HepG2 (cell line): ENCODE results near the gene PCDHGB7. TPM values are rescaled to one million over a fixed set of nuclear protein-coding genes. Genes with fewer than 3 reads are reported as not detected.
"Not testable (repeated sequence)": the region's sequence is repeated elsewhere in the genome, so short reads cannot be mapped to it uniquely, and the experiment has no call there.

Experiments
- ATAC-seq: fragments of 200-7000 bp; cut with Tn5 transposase; 3 replicates; pipeline ENCODE4 v1.9.1; 2020; ENCODE audit warnings: mild to moderate bottlenecking, moderate library complexity
- BruUV-seq: library from RNA; stranded (reverse); fragments of 400-500 nt; replicated peaks from 2 replicates; lab custom pipeline; 2021; lab: Mats Ljungman, UMichigan
- CTCF ChIA-PET: fragments of 300-600 bp; formaldehyde crosslinking; extraction: SDS; loops from one replicate; lab custom pipeline; 2021; ENCODE audit warnings: low total read pairs, inconsistent platforms, low intra/inter-chr PET ratio; lab: Yijun Ruan, JAX
- POLR2A ChIA-PET: fragments of 350-600 bp; sonication (Branson Sonifier 250); formaldehyde crosslinking; loops from one replicate; lab custom pipeline; 2020; ENCODE audit warnings: antibody characterized with exemption, inconsistent platforms; lab: Yijun Ruan, JAX
- DNase-seq: peaks from one replicate; pipeline ENCODE4 v3.0.0-alpha.2; 2015; ENCODE audit warnings: low spot score
- FAIRE-seq: peaks from 3 replicates; lab custom pipeline; 2011; peaks lifted over from hg19 to GRCh38; lab: Jason Lieb, UNC
- H2AFZ ChIP-seq: one replicate; pipeline ENCODE4 v1.6.1; 2011; ENCODE audit warnings: low read length, inconsistent platforms
- H3K27ac ChIP-seq: fragments of 300-600 bp; 3 replicates; pipeline ENCODE4 v1.8.0; 2011; ENCODE audit warnings: mixed run types, mild to moderate bottlenecking, mixed read lengths, low read length, inconsistent platforms; ENCODE audit not compliant: insufficient read depth; ENCODE audit errors: extremely low read length
- H3K27me3 ChIP-seq, 2 experiments: fragments of 200-600 bp in 1 of 2; 2 replicates in 1 of 2; 3 replicates in 1 of 2; pipeline versions ENCODE4 v1.6.0 to v1.8.0; 2011; ENCODE audit warnings: low read length in 2 of 2, mild to moderate bottlenecking in 2 of 2, moderate library complexity in 2 of 2, inconsistent platforms in 1 of 2; ENCODE audit not compliant: insufficient read depth in 2 of 2, control insufficient read depth in 1 of 2
- H3K36me3 ChIP-seq, 2 experiments: fragments of 200-600 bp in 1 of 2; replicated peaks in 1 of 2; 2 replicates in 1 of 2; 3 replicates in 1 of 2; pipeline versions ENCODE4 v1.5.1 to v1.8.0; 2011; ENCODE audit warnings: low read length in 2 of 2, inconsistent platforms in 1 of 2; ENCODE audit not compliant: insufficient read depth in 2 of 2, control insufficient read depth in 1 of 2
- H3K4me1 ChIP-seq: 2 replicates; pipeline ENCODE4 v1.5.1; 2012; ENCODE audit warnings: low read length, inconsistent platforms; ENCODE audit not compliant: insufficient read depth
- H3K4me2 ChIP-seq: 2 replicates; pipeline ENCODE4 v1.6.0; 2011; ENCODE audit warnings: low read depth, low read length, inconsistent platforms
- H3K4me3 ChIP-seq, 3 experiments: fragments of 200-600 bp in 1 of 3; sonication (generic), shearing (Covaris generic) in 1 of 3; replicated peaks in 1 of 3; 2 replicates each; pipeline ENCODE4 v1.5.1; 2011 to 2016; ENCODE audit warnings: low read length in 3 of 3, inconsistent platforms in 2 of 3, low read depth in 2 of 3, mild to moderate bottlenecking in 2 of 3, control low read depth in 1 of 3, mixed read lengths in 1 of 3; ENCODE audit not compliant: insufficient read depth in 1 of 3
- H3K79me2 ChIP-seq: one replicate; pipeline ENCODE4 v1.6.1; 2011; ENCODE audit warnings: low read length, inconsistent platforms; ENCODE audit not compliant: insufficient read depth
- H3K9ac ChIP-seq: 2 replicates; pipeline ENCODE4 v1.6.0; 2011; ENCODE audit warnings: mild to moderate bottlenecking, low read depth, low read length, inconsistent platforms; ENCODE audit not compliant: insufficient read depth
- H3K9me3 ChIP-seq: 2 replicates; pipeline ENCODE4 v1.5.1; 2012; ENCODE audit warnings: mild to moderate bottlenecking, low read length
- H4K20me1 ChIP-seq: 2 replicates; pipeline ENCODE4 v1.6.0; 2011; ENCODE audit warnings: inconsistent platforms, mild to moderate bottlenecking, low read length, moderate library complexity; ENCODE audit not compliant: insufficient read depth
- WGBS: methylation state at CpG from one replicate; pipeline ENCODE4 v1.1.6; 2017; ENCODE audit warnings: low lambda C conversion rate; 5-methylcytosine and 5-hydroxymethylcytosine counted together
- in situ Hi-C: cut with HindIII; loops from 2 replicates; pipeline ENCODE4 v1.10.0; 2017; ENCODE audit warnings: low pct_unique_long_range_greater_than_20kb; ENCODE audit not compliant: extremely low pct_ligation_motif_present
- intact Hi-C: fragments of 100-400 bp; cut with micrococcal nuclease; formaldehyde crosslinking; loops from one replicate; pipeline ENCODE4 v1.10.0; 2022; ENCODE audit not compliant: unreplicated experiment
- polyA plus RNA-seq, 8 experiments: library from polyadenylated mRNA; depleted of rRNA in 3 of 8; stranded (reverse) in 7 of 8; unstranded in 1 of 8; fragments of >200 nt; fragmentation: Illumina TruSeq in 4 of 8; extraction: Trizol in 4 of 8; gene quantifications; 2 replicates each; pipeline versions ENCODE4 v1.2.1 to v1.2.3, GENCODE V29; 2011 to 2016; ENCODE audit warnings: low read depth in 4 of 8, missing spikeins in 1 of 8, mixed read lengths in 1 of 8; ENCODE audit not compliant: insufficient read depth in 1 of 8
- total RNA-seq, 5 experiments: library from RNA; depleted of rRNA; stranded (reverse); fragments of >200 nt; fragmentation: Illumina TruSeq; extraction: Trizol; gene quantifications; 2 replicates each; pipeline ENCODE4 v1.2.3, GENCODE V29; 2016; ENCODE audit warnings: low read depth in 1 of 5

The PCDHGB7 gene
- total and polyA plus RNA-seq, 2 of the 13 experiments (the other 11 are each of a cell fraction or from before 2014, with no cell fraction given): 0.08 to 0.18 TPM

DNA sequence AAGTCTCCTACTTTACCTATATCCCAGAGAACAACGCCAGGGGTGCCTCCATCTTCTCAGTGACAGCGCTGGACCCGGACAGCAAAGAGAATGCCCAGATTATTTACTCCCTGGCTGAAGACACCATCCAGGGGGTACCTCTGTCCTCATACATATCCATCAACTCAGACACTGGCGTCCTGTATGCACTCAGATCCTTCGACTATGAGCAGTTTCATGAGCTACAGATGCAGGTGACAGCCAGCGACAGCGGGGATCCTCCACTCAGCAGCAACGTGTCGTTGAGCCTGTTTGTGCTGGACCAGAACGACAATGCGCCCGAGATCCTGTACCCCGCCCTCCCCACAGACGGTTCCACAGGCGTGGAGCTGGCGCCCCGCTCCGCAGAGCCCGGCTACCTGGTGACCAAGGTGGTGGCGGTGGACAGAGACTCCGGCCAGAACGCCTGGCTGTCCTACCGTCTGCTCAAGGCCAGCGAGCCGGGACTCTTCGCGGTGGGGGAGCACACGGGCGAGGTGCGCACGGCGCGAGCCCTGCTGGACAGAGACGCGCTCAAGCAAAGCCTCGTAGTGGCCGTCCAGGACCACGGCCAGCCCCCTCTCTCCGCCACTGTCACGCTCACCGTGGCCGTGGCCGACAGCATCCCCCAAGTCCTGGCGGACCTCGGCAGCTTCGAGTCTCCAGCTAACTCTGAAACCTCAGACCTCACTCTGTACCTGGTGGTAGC lies 2.8 kb upstream of the PCDHGB7 start:
- H2AFZ ChIP-seq, H3K9ac ChIP-seq, intact Hi-C loops, ATAC-seq, DNase-seq, BruUV-seq, POLR2A ChIA-PET, H4K20me1 ChIP-seq, H3K79me2 ChIP-seq, H3K27me3 ChIP-seq, H3K4me3 ChIP-seq, H3K4me1 ChIP-seq, CTCF ChIA-PET, H3K36me3 ChIP-seq, H3K27ac ChIP-seq, H3K4me2 ChIP-seq, FAIRE-seq: not testable (repeated sequence)
- peaks cover 14% of the 10 kb centered on the region; the same call in 1 of the 2 replicates for H3K9me3 ChIP-seq
- WGBS: 80% methylated on average over 20 of the region's 46 CpGs
- in situ Hi-C loops: loop anchor here (5.0 kb wide), 2 partner anchors 108 to 148 kb away; no protein-coding TSS in a partner anchor

GRCh38 chr5:141415275-141415618 lies 2.2 kb upstream of the PCDHGB7 start:
- CTCF ChIA-PET: not testable (repeated sequence)
- WGBS: 55% methylated on average over 15 of the region's 24 CpGs
- peaks cover 17% of the 10 kb centered on the region; the same call in 1 of the 2 replicates for H3K9me3 ChIP-seq

More at GRCh38 chr5:141415275-141415618, 2.2 kb upstream of the PCDHGB7 start:
- H3K79me2 ChIP-seq, H3K4me2 ChIP-seq, H3K27me3 ChIP-seq, H4K20me1 ChIP-seq, H3K4me1 ChIP-seq, POLR2A ChIA-PET, H3K4me3 ChIP-seq, BruUV-seq, H3K9ac ChIP-seq, FAIRE-seq, H3K27ac ChIP-seq, intact Hi-C loops, H3K36me3 ChIP-seq, ATAC-seq, H2AFZ ChIP-seq, DNase-seq: not testable (repeated sequence)
- in situ Hi-C loops: loop anchor here (5.0 kb wide), 2 partner anchors 107 to 147 kb away; no protein-coding TSS in a partner anchor
